GM18868 (cell line): ENCODE results near the gene C10orf88.
"Not testable (repeated sequence)": the region's sequence is repeated elsewhere in the genome, so short reads cannot be mapped to it uniquely, and the experiment has no call there.

ENCODE experiments used
- ATAC-seq: cut with Tn5 transposase; IDR thresholded peaks from one replicate; pipeline ENCODE4 v1.9.1; 2021; ENCODE audit warnings: mild to moderate bottlenecking, moderate library complexity; ENCODE audit not compliant: unreplicated experiment

The C10orf88 gene

GRCh38 chr10:122962405-122962804, 8.4 kb upstream of the C10orf88 start:
- no peak for ATAC-seq

DNA sequence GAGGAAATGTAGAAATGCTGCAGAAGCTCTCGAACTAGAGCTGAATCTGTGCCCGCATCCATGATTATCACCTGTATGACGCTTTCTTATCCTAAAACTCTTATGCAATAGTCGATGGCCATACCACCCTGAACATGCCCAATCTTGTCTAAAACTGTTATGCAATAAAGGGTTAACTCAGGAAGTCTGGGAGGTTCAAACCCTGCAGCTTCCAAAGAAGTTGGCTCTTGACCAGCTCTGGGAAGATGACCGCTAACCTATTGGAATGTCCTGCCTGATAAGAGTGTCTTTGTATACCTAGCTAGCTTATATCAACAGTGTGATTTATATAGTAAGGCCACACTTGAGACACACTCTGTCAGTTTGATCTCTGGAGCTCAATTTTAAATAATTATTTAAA, 3.4 kb upstream of the C10orf88 start:
- no peak for ATAC-seq

DNA sequence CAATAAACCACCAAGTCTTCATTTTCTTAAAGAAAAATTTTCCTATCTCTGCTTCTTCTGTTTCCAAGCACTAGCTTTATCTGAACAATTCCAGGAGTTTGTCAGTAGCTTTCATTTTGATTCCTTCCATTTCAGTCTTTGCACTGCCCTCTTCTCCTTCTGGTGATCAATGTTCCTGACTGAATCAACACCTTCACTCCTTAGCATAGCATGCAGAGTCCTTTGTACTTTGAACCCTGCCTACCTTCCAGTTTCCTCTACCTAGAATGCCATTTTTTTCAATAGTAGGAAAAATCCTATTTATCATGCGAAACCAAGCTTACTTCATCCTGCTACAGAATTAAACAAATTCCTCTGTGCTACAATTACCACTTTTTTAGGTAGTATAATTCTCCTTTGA, 1.9 kb upstream of the C10orf88 start:
- ATAC-seq = no peak

GRCh38 chr10:122954731-122955050, 664 bp upstream of the C10orf88 start:
- no peak for ATAC-seq

DNA sequence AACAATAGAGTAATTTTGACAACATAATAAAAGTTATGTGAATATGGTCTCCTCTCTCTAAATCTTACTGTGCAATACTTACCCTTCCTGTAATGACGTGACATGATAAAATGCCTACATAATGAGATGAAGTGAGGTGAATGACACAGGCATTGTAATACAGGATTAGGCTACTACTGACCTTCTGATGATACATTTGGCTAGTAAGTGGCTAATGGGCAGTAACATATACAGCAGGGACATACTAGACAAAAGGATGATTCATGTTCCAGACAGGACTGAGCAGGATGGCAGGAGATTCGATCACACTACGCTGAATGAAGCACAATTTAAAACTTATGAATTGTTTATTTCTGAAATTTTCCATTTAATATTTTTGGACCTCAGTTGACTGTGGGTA, 4.7 kb downstream of the C10orf88 start:
- no peak for ATAC-seq

- no peak for ATAC-seq
Measured at GRCh38 chr10:122939856-122940543, 14.0 kb downstream of the C10orf88 start.

DNA sequence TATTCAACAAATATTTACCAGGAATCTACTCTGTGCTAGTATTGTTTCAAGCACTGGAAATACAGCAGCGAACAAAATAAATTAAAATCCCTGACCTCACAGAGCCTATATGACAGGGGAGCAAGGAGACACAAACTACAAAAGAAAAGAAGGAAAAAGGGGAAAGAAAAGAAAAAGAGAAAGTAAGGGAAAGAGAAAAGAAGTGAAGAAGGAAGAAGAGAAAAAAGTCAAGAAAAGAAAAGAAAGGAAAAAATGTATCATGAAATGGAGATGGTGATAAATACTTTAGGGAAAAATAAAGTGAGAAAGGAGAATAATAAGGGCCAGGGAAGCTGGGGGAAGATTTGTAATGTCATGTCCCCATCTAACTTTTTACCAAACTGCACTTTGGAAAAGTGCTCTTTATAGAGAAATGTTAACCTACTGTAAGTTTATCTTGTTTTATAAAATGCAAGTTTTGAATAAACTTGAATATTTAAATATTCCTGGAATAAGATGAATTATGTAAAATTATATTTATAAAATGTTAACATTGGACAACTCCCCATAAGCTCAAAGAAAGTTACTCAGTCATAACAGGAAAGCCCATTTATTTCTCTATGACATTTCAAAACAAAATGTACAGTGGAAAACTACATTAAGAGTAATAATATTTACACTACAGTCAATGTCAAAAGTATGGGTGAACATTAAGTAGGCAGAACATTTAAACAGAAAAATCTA, 14.7 kb downstream of the C10orf88 start:
- ATAC-seq = no peak

DNA sequence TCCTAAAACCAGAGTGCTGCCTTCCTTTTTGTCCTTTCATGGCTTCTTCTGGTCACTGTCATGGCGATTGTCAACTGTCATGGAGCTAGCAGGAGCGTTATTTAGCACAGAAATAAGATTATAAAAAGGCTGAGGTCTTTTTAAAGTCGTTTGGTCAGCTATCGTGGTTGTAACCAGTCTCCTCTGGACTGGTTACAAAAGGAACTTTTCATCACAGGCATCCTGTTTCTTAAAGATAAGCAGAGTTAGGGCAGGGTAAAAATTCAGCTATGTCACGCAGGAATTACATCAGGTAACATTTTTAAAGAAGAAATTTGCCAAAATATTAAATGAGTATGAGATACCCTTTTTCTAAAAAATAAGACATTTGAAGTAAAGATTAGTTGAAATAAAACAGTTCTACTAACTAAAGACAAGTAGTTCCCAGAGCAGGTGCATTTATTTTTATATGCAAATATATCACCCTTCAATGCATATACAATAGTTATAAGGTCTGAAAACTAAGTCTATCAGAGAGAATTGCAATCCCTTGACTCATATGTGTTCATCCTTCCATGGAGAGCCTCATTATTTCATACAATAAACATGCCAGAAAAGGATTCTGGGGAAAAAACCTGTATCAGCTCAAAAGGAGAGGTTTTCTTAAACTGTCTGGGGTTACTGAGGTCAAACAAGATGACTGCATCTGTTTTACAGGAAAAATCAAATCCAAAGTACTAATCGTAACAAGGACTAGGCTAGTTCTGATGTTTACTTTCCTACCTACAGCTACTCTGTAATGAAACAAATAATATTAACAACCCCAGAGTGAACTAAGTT, 22.7 kb downstream of the C10orf88 start:
- no peak for ATAC-seq

GRCh38 chr10:122930140-122930539, 23.9 kb downstream of the C10orf88 start:
- no peak for ATAC-seq

- no peak for ATAC-seq
Measured at GRCh38 chr10:122915700-122916099, 38.3 kb downstream of the C10orf88 start.

DNA sequence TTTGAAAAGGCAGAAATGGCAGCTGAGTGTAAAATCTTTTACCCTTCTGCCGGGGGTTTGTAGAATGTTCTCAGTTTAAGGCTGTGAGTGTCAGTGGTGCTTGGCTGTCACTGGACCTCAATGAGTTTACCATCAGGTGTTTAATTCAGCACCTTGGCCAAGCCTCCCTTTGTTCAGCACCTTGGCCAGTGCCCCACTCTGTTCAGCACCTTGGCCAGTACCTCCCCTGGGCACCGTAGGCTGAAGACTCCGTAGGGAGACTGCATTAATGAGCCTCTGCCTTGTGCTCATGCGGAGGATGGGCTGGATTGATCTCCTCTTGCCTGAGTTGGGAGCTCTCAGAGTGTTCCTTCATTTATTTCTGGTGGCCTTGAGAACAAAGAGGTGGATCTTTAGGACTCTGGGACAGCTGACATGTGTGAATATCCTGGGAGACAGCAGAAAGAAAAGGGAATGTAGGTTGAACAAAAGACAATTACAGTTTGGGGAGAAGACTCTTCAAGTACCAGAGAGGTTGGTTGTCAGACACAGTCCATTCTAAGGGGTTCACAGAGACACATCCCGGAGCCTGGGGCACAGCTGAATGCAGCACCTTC, 42.0 kb downstream of the C10orf88 start:
- no peak for ATAC-seq

DNA sequence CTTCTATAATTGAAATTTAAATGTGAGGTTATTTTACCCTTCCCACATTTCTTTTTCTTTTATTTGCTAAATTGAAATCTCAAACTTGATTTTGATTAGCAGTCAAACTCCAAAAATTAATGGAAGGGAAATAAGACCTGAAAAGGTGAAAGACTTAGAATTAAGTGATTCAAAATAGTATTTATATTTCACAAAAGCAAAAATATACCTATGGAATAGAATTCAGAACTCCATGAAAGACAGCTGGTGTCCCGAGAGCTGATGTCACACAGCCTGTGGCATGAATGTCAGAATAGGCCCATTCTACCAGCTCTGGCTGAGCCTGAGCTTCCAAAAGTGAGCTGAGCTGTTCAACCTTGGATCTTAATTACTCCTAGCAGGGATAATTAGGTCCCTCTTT, 43.7 kb downstream of the C10orf88 start, which contains the start of gene FAM24A:
FAM24A (plus strand) TSS at position 301 of the 400 bp plus-strand sequence. CDS start 1,025 bp downstream, outside the sequence.
- no peak for ATAC-seq

DNA sequence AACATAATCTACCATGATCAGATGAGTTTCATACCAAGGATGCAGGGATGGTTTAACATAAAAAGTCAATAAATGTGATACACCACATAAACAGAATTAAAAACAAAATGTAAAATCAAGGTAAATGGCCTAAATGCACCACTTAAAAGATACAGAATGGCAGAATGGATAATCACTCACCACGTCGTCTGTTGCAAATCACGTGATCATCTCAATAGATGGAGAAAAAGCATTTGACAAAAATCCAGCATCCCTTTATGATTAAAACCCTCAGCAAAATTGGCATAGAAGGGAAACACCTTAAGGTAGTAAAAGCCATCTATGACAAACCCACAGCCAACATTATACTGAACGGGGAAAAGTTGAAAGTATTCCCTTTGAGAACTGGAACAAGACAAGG, 50.2 kb downstream of the C10orf88 start:
- ATAC-seq = not testable (repeated sequence)

- no peak for ATAC-seq
Measured at GRCh38 chr10:122894261-122894944, 59.6 kb downstream of the C10orf88 start.

GRCh38 chr10:122884166-122884565, 69.9 kb downstream of the C10orf88 start:
- ATAC-seq = no peak

GRCh38 chr10:122882766-122883165, 71.3 kb downstream of the C10orf88 start:
- ATAC-seq = no peak
